IMR-90 (cell line): ENCODE data around the gene EDN2.

Experiments
- BHLHE40 ChIP-seq: fragments of 150-350 bp; IDR thresholded peaks from 2 replicates; pipeline ENCODE4 v1.6.1; 2016; ENCODE audit warnings: mild to moderate bottlenecking, low read depth, low read length
- CTCF ChIP-seq: conservative IDR thresholded peaks from 2 replicates; pipeline ENCODE4 v1.5.1; 2012; ENCODE audit warnings: mild to moderate bottlenecking, low read depth, low read length, improper control_type of control experiment
- ELK1 ChIP-seq: fragments of 150-350 bp; IDR thresholded peaks from 2 replicates; pipeline ENCODE4 v1.6.1; 2016; ENCODE audit warnings: low read depth, mild to moderate bottlenecking, low read length, moderate library complexity, borderline replicate concordance
- FOS ChIP-seq: fragments of 150-350 bp; IDR thresholded peaks from 2 replicates; pipeline ENCODE4 v1.6.1; 2016; ENCODE audit warnings: low read depth, low read length
- MAFK ChIP-seq: IDR thresholded peaks from 2 replicates; pipeline ENCODE4 v1.6.1; 2012; ENCODE audit warnings: low read depth, low read length, improper control_type of control experiment
- MXI1 ChIP-seq: IDR thresholded peaks from 2 replicates; pipeline ENCODE4 v1.6.1; 2012; ENCODE audit warnings: low read depth, mild to moderate bottlenecking, low read length, moderate library complexity, borderline replicate concordance
- POLR2A ChIP-seq: IDR thresholded peaks from 2 replicates; pipeline ENCODE4 v1.6.1; 2012; ENCODE audit warnings: mild to moderate bottlenecking, low read depth, low read length
- RAD21 ChIP-seq: IDR thresholded peaks from 2 replicates; pipeline ENCODE4 v1.6.1; 2012; ENCODE audit warnings: low read length, improper control_type of control experiment
- SMC3 ChIP-seq: fragments of 150-350 bp; IDR thresholded peaks from 2 replicates; pipeline ENCODE4 v1.6.1; 2016; ENCODE audit warnings: low read depth, mild to moderate bottlenecking, antibody characterized with exemption, low read length, moderate library complexity

- TF ChIP-seq RAD21 (no peak), CTCF (no peak), BHLHE40 (no peak), MAFK (no peak), POLR2A (no peak), MXI1 (no peak), ELK1 (no peak), FOS (no peak), SMC3 (no peak)
These were observed 17.1 kb upstream of the EDN2 start for GRCh38 chr1:41501581-41501980.
